ENCODE data around the gene PIGT.

- no peak for TF ChIP-seq CTCF (IDR thresholded peaks at IDR 0.05; ENCODE audit: borderline replicate concordance, extremely low read depth, low read length, poor library complexity, severe bottlenecking)
- no peak for TF ChIP-seq EZH2 (IDR thresholded peaks at IDR 0.05; ENCODE audit: borderline replicate concordance, low read depth, low read length, severe bottlenecking)
These were observed 49.7 kb upstream of the PIGT start for GRCh38 chr20:45366192-45366591.

All from DND-41 (cell line).